Dermis microvascular lymphatic vessel endothelial cell (primary cell): ENCODE results near the gene VPS33B. TPM values are rescaled to one million over a fixed set of nuclear protein-coding genes. Genes with fewer than 3 reads are reported as not detected.
A peak's percentile ranks its signal among the peaks of the same experiment; 100 is the strongest.

Experiments
- DNase-seq, 2 donors: peaks; one replicate each; pipeline versions ENCODE4 v3.0.0 to v3.0.0-alpha.2; 2010; ENCODE audit warnings: low read depth in 2 of 2
- total RNA-seq: library from RNA; depleted of rRNA; stranded (reverse); fragments of >200 nt; gene quantifications from 2 replicates; pipeline ENCODE4 v1.2.1, GENCODE V29; 2014

The VPS33B gene
- total RNA-seq, 1 donor from 2014 or later = 7.8 TPM

- no peak for DNase-seq
These were observed 40.3 kb downstream of the VPS33B start for GRCh38 chr15:90982135-90982534.

GRCh38 chr15:90981681-90982080, 40.7 kb downstream of the VPS33B start:
- DNase-seq = no peak

- DNase-seq = no peak
These were observed 42.8 kb downstream of the VPS33B start for GRCh38 chr15:90979582-90979981.

- DNase-seq = no peak
These were observed 48.2 kb downstream of the VPS33B start for GRCh38 chr15:90974216-90974615.

- no peak for DNase-seq
These were observed 50.3 kb downstream of the VPS33B start for GRCh38 chr15:90972133-90972532.

- DNase-seq = no peak
These were observed 52.1 kb downstream of the VPS33B start for GRCh38 chr15:90970274-90970673.

GRCh38 chr15:90968434-90968833, 54.0 kb downstream of the VPS33B start:
- DNase-seq = no peak

- no peak for DNase-seq
These were observed 55.2 kb downstream of the VPS33B start for GRCh38 chr15:90967206-90967605.

- DNase-seq = no peak
These were observed 56.1 kb downstream of the VPS33B start for GRCh38 chr15:90966262-90966661.

GRCh38 chr15:90962021-90962420, 60.4 kb downstream of the VPS33B start:
- no peak for DNase-seq

- no peak for DNase-seq
These were observed 61.9 kb downstream of the VPS33B start for GRCh38 chr15:90960298-90961091.

- DNase-seq = peak in 1 of 2 donors; percentile 22
These were observed 62.5 kb downstream of the VPS33B start for GRCh38 chr15:90959894-90960293.

- DNase-seq = no peak
These were observed 63.3 kb downstream of the VPS33B start for GRCh38 chr15:90959028-90959595.

- DNase-seq = no peak
These were observed 64.6 kb downstream of the VPS33B start for GRCh38 chr15:90957791-90958190.

- peak in 1 of 2 donors; percentile 46 for DNase-seq
These were observed 65.2 kb downstream of the VPS33B start for GRCh38 chr15:90957031-90957790.

GRCh38 chr15:90956274-90957030, 65.9 kb downstream of the VPS33B start:
- peak; percentile 43 to 82 for DNase-seq

- no peak for DNase-seq
These were observed 66.6 kb downstream of the VPS33B start for GRCh38 chr15:90955624-90956273.

- peak; percentile 87 to 95 for DNase-seq
These were observed 67.4 kb downstream of the VPS33B start, which contains the start of gene RCCD1 for GRCh38 chr15:90954712-90955623. TSS of gene RCCD1 (plus strand) at chr15:90954884. CDS start at chr15:90956735, 1,851 bp downstream.

GRCh38 chr15:90953947-90954711, 68.3 kb downstream of the VPS33B start:
- no peak for DNase-seq
